HK-2 (cell line): Measurements from ENCODE around the gene ZNF268.

Source experiments
- DNase-seq: peaks from one replicate; pipeline ENCODE4 v3.0.0-alpha.2; 2018; ENCODE audit not compliant: unreplicated experiment

Gene ZNF268

GRCh38 chr12:133181238-133181959 is at the start of gene ZNF268:
Gene ZNF268 (plus strand): TSS chr12:133181495. CDS start chr12:133181998, 503 bp downstream.
- peak; percentile 92 for DNase-seq

GRCh38 chr12:133135747-133136146 is 45.5 kb upstream of the ZNF268 start:
- no peak for DNase-seq

- no peak for DNase-seq
Observed at GRCh38 chr12:133145981-133146380, 35.3 kb upstream of the ZNF268 start.

- no peak for DNase-seq
Observed at GRCh38 chr12:133156125-133156690, 25.1 kb upstream of the ZNF268 start.

- DNase-seq = no peak
Observed at GRCh38 chr12:133165776-133166175, 15.5 kb upstream of the ZNF268 start.

GRCh38 chr12:133172491-133172890 is 8.8 kb upstream of the ZNF268 start:
- DNase-seq = no peak

GRCh38 chr12:133174901-133175300 is 6.4 kb upstream of the ZNF268 start:
- DNase-seq = no peak

GRCh38 chr12:133180669-133181068 is 626 bp upstream of the ZNF268 start:
- no peak for DNase-seq

- no peak for DNase-seq
Observed at GRCh38 chr12:133190176-133190575, 8.9 kb downstream of the ZNF268 start.

GRCh38 chr12:133192847-133193246 is 11.6 kb downstream of the ZNF268 start:
- DNase-seq = no peak

- no peak for DNase-seq
Observed at GRCh38 chr12:133201888-133202287, 20.6 kb downstream of the ZNF268 start.

- no peak for DNase-seq
Observed at GRCh38 chr12:133202493-133203343, 21.4 kb downstream of the ZNF268 start.

GRCh38 chr12:133203344-133204263 is 22.3 kb downstream of the ZNF268 start:
- DNase-seq = no peak

- DNase-seq = no peak
Observed at GRCh38 chr12:133204264-133204603, 22.9 kb downstream of the ZNF268 start.

GRCh38 chr12:133206390-133206789 is 25.1 kb downstream of the ZNF268 start:
- DNase-seq = no peak

- DNase-seq = no peak
Observed at GRCh38 chr12:133215724-133216123, 34.4 kb downstream of the ZNF268 start.

- DNase-seq = no peak
Observed at GRCh38 chr12:133217219-133217618, 35.9 kb downstream of the ZNF268 start.

- no peak for DNase-seq
Observed at GRCh38 chr12:133220521-133220920, 39.2 kb downstream of the ZNF268 start.

GRCh38 chr12:133221241-133221640 is 39.9 kb downstream of the ZNF268 start:
- no peak for DNase-seq

- no peak for DNase-seq
Observed at GRCh38 chr12:133222211-133222610, 40.9 kb downstream of the ZNF268 start.

- no peak for DNase-seq
Observed at GRCh38 chr12:133225527-133225926, 44.2 kb downstream of the ZNF268 start.

- DNase-seq = no peak
Observed at GRCh38 chr12:133226690-133227089, 45.4 kb downstream of the ZNF268 start.
